ENCODE data around the gene ZBTB44. TPM values are rescaled to one million over a fixed set of nuclear protein-coding genes. Genes with fewer than 3 reads are reported as not detected.
"Not testable (repeated sequence)": the region's sequence is repeated elsewhere in the genome, so short reads cannot be mapped to it uniquely, and the experiment has no call there.

Gene ZBTB44
- total RNA-seq, 1 donor from 2014 or later: 53.3 TPM

DNA sequence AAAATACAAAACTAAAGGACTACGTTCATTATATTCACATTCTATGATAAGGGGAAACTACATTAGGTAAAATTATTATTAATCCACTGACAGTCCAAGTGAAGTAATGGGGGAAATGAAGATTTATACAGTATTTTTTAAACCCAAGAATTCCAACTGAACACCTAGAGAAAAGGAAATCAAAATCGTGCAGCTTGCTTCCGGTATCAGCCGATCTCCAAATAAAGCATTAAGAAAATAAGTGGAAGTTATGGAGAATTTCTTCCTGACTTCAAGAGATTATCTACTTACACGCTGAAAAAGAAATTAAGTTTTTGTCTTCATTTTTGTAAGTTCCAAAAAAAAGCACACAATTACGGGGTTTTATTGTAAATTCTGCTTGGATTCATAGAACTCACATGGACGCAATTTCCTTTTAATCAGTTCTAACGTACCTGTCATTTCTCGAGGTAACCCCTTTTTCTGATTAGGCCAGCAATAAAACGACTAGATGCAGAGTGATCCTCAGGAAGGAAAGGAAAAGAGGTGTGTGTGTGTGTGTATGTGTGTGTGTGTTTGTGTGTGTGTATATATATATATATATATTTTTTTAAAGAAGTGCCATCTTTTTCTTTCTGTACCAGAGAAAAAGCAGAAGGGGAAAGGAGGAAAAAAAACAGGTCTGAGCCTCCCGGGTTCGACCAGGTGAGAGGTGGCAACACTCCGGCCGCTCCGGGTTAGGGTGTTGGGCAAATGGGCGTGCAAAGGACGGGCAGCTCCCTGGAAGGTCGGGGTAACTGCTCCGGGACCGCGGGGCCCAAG, 1.1 kb downstream of the ZBTB44 start:
- intact Hi-C loops (cut with micrococcal nuclease): loop anchor here (1.0 to 5.0 kb wide), 4 partner anchors 8 to 604 kb away; partner anchors contain the start of genes NFRKB and SNX19

- intact Hi-C loops (cut with micrococcal nuclease): loop anchor here (5.0 kb wide), 2 partner anchors 35 to 605 kb away; partner anchors contain the start of gene SNX19
Observed at GRCh38 chr11:130312046-130312445, 2.7 kb downstream of the ZBTB44 start.

- intact Hi-C loops (cut with micrococcal nuclease): loop anchor here (5.0 kb wide), 2 partner anchors 33 to 607 kb away; partner anchors contain the start of gene SNX19
Observed at GRCh38 chr11:130310622-130311021, 4.1 kb downstream of the ZBTB44 start.

DNA sequence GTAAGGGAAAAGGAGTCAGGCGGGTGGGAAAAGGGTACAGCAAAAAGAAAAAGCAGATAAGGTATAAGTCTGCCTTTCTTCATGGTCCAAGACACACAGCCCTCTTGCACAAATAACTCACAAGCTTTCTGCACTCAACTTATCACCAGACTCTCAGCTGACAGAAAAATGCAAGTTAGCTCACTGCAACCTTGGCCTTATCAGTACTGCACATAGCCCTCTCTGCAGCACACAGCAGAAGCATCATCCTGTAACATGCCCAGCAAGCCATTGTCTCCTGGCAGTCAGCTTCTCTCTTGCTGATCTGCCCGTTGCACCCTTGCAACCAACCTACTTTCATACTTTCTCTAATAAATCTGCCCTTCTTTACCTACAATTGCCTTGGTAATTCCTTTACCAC, 5.8 kb downstream of the ZBTB44 start:
- intact Hi-C loops (cut with micrococcal nuclease): no loop called here

GRCh38 chr11:130308059-130308458, 6.7 kb downstream of the ZBTB44 start:
- intact Hi-C loops (cut with micrococcal nuclease): no loop called here

GRCh38 chr11:130304651-130305050, 10.1 kb downstream of the ZBTB44 start:
- intact Hi-C loops (cut with micrococcal nuclease): loop anchor here (1.0 kb wide), 1 partner anchor 9 kb away; no protein-coding TSS in a partner anchor

DNA sequence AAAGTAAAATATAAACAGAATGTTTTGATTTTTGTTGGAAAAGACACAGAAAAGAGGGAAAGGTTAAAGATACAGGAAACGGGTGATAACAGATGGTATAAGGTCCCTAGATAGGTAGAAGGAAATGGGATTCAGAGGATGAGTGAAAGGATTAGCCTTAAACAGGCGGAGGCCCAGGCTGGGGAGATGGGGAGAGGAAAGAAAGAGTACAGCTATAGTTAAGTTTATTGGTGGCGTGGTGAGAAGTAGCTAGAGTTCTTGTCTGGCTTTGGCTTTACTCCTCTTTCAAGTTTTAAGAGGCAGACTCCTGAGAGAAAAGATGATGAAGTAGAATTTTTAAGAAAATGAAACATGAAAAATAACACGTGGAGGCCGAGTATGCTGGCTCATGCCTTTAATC, 13.7 kb downstream of the ZBTB44 start:
- intact Hi-C loops (cut with micrococcal nuclease): no loop called here

DNA sequence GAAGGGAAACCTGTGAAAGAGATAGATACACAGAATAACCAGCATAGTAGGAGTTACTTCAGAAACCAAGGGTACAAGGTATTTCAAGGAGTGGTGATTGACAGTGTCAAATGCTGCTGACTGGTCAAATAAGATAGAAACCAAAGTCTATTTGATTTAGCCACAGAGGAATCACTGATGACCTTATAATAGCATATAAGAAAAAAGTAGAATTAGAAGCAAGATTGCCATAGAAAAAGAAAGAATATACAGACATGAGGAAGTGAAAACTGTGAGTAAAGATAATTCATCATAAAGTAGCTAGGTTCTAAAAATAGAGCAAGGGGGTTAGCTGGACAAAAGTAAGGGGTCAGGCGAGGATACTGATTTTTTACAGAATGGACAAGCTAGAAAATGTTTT, 14.2 kb downstream of the ZBTB44 start:
- intact Hi-C loops (cut with micrococcal nuclease): no loop called here

GRCh38 chr11:130299978-130300377, 14.7 kb downstream of the ZBTB44 start:
- intact Hi-C loops (cut with micrococcal nuclease): no loop called here

DNA sequence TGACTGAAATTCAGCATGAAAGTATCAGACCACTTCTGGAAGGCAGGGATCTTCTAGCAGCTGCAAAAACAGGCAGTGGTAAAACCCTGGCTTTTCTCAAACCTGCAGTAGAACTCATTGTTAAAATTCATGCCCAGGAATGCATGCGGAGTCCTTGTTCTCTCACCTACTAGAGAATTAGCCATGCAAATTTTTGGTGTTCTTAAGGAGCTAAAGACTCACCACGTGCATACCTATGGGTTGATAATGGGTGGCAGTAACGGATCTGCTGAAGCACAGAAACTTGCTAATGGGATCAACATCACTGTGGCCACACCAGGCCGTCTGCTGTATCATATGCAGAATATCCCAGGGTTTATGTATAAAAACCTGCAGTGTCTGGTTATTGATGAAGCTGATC, 19.1 kb downstream of the ZBTB44 start:
- intact Hi-C loops (cut with micrococcal nuclease): no loop called here

- intact Hi-C loops (cut with micrococcal nuclease): no loop called here
Observed at GRCh38 chr11:130282111-130282510, 32.6 kb downstream of the ZBTB44 start.

- intact Hi-C loops (cut with micrococcal nuclease): not testable (repeated sequence)
Observed at GRCh38 chr11:130281341-130281740, 33.4 kb downstream of the ZBTB44 start.

- intact Hi-C loops (cut with micrococcal nuclease): loop anchor here (5.0 kb wide), 1 partner anchor 32 kb away; the partner anchor contains the start of gene ZBTB44
Observed at GRCh38 chr11:130279989-130280388, 34.7 kb downstream of the ZBTB44 start.

DNA sequence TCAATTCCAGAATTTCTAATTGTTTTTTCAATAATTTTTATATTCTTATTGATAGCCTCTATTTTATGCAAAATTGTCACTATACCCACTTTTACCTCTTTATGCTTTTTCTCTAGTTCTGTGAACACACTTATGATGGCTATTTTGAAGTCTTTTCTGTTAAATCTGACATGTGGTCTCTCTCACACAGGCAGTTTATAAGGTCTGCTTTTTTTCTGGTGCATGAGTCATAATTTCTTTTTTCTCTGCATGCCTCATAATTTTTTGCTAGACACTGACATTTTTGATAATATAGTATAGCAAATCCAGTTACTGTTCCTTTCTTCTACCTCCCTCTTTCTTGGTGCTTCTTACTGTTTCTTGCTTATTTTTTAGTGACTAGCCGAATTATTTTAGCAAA, 36.0 kb downstream of the ZBTB44 start:
- intact Hi-C loops (cut with micrococcal nuclease): loop anchor here (5.0 kb wide), 1 partner anchor 34 kb away; the partner anchor contains the start of gene ZBTB44

DNA sequence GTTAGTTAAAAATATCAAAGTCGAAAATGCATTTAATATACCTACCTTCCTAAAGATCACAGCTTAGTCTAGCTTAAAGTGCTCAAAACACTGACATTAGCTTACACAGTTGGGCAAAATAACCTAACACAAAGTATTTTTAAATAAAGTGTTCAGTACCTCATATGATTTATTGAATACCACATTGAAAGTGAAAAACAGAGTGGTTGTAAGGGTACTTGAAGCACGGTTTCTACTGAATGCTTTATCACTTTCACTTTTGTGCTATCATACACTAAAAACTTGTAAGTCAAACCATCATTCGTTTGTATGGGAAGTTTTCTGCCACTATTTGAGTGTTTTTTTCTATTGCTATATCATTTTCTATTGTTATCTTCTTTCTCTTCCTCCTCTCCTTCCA, 36.6 kb downstream of the ZBTB44 start:
- intact Hi-C loops (cut with micrococcal nuclease): loop anchor here (5.0 kb wide), 1 partner anchor 34 kb away; the partner anchor contains the start of gene ZBTB44

- intact Hi-C loops (cut with micrococcal nuclease): no loop called here
Observed at GRCh38 chr11:130272336-130272735, 42.4 kb downstream of the ZBTB44 start.

DNA sequence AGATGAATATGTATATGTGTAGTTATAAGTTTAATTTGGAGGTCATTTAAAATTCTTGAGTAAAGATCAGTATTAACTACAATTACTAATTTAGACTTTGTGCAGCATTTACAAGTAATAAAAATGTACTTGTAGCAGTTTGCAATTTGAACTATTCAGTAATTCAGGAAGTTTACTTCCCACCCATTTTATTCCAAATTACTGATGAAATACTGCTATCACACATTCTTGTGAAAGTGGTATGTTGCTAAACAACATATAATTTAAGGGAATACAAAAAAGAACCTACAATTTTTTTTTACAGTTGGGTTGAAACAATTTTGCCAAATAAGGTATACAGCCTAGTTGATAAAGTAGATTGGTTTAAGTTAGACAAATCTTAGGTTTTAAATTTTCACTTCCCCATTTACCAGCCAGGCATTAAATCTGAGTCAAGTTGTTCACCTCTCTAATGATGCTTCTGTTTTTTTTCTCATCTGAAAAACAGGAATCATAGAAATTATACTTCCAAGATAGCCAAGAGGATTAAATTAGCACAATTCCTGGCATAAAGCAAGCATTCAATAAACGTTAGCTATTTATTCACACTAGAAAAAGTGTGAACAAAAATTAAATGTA, 45.3 kb downstream of the ZBTB44 start:
- intact Hi-C loops (cut with micrococcal nuclease): no loop called here

- intact Hi-C loops (cut with micrococcal nuclease): no loop called here
Observed at GRCh38 chr11:130263351-130263750, 51.4 kb downstream of the ZBTB44 start.

- intact Hi-C loops (cut with micrococcal nuclease): no loop called here
Observed at GRCh38 chr11:130262424-130262823, 52.3 kb downstream of the ZBTB44 start.

DNA sequence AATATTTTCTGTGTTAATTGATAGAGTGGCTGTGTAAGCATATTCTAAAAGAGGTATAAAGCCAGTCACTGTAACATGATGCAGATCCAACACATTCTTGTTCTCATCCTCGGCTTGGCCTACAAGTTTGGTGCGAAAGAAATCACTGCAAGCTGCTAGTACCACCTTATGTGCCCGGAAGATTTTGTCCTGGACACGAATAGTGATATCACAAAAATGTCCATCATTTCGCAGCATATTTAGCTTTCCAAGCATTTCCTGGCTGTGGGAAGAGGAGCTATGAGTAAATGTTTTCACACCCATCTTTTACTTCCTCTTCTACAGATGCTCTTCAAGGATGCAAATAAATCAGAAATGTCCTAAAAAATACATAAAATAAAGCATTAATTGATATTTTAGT, 53.1 kb downstream of the ZBTB44 start:
- intact Hi-C loops (cut with micrococcal nuclease): no loop called here

DNA sequence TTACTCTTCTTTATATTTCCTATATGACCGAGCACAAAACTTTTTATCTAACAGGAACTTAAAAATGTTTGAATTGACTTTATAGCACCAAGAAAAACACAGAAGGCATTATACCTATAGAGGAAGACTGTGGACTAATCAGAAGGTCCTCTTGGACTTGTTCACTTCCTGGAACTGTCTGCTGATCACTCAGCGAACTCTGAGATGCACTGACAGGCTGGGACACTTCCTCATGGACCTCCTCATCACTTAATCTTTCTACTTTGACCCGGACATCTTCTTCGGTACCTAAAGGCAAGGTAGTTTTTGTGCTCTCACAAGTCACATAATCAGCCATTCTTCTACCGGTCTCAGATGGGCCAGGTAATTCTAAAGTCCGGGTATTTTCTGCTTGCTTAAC, 54.0 kb downstream of the ZBTB44 start:
- intact Hi-C loops (cut with micrococcal nuclease): no loop called here

DNA sequence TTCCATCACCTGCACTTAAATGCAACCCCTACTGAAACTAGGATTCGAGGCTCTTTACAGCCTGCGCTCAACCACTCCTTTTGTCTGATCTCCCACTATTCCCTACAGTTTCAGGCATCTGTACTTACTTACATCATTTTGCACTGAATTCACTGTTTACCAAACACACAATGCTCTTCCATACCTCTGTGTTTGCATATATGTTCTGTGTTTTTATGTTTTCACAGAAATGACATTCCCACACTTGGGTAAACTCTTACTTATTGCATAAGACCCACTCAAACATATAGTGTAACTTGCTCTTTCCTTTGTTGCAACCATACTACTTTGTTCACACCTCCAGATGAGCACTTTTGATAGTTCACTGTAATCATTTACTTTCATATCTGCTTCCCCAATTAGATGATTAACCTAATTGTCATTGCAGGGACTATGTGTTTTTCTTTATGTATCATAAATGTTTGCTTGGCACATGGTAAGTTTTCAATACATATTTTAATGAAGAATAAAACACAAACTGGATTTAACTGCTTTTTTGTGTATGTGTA, 54.6 kb downstream of the ZBTB44 start:
- intact Hi-C loops (cut with micrococcal nuclease): no loop called here

Data from T-helper 2 cell treated with Interferon-gamma antibody and Interleukin-4, amounts not matched to agents 100 ng/mL and 5 ng/mL, for 36 hours (primary cell).